ENCODE data around the gene RBMS2.
"Not testable (repeated sequence)": the region's sequence is repeated elsewhere in the genome, so short reads cannot be mapped to it uniquely, and the experiment has no call there.

GRCh38 chr12:56577248-56577647, 55.6 kb downstream of the RBMS2 start:
- TF ChIP-seq EZH2 (IDR thresholded peaks at IDR 0.05; ENCODE audit: insufficient read depth, poor library complexity, severe bottlenecking); EZH2phosphoT487 (IDR thresholded peaks at IDR 0.05; ENCODE audit: insufficient read depth, low read depth): not testable (repeated sequence)

Data from GM23248 (cell line).